HG03139 (cell line): ENCODE data around the gene C1QTNF5.

Experiments
- ATAC-seq: cut with Tn5 transposase; IDR thresholded peaks from one replicate; pipeline ENCODE4 v1.9.1; 2021; ENCODE audit not compliant: unreplicated experiment

The C1QTNF5 gene

DNA sequence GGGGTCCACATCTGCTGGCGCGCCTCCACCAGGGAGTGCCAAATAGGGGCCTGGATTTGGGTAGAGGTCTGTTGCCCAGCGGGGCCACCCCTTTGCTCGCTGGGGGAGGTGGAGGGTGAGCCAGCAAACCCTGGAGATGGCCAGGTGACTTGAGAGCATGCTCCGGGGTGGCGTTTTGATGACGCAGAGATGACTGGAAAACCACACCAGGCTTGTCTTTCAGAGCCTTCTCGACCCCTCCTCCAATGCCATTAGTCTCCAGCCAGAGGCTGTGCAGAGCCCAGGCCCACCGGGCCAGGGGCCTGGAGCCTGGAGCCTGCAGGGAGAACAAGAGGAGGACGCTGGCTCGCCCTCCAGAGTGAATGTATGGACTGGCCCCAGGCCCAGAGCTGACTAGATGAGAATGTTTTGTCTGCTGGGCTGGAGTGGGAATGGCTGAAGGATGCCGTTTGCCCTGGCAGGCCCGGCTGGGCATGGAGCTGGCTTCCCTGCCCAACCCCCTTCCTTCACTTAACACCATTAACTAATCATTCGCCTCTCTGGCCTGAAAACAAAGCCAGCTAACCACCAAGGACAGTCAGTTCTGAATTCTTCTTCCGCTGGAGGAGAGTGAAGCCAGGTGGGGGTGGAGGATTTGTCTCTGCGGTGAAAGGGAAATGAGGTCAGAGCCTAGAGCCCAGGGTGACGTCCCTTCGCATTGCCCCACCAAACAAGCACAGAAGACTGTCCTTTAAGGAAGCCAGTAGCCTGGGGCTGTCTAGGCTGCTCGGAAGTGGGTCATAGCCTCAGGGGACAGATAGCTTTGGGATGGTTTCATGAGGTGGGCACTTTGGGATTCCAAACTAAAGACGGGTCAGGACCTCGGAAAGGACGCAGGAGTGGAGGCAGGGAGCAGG is 22.2 kb downstream of the C1QTNF5 start:
- ATAC-seq = no peak

DNA sequence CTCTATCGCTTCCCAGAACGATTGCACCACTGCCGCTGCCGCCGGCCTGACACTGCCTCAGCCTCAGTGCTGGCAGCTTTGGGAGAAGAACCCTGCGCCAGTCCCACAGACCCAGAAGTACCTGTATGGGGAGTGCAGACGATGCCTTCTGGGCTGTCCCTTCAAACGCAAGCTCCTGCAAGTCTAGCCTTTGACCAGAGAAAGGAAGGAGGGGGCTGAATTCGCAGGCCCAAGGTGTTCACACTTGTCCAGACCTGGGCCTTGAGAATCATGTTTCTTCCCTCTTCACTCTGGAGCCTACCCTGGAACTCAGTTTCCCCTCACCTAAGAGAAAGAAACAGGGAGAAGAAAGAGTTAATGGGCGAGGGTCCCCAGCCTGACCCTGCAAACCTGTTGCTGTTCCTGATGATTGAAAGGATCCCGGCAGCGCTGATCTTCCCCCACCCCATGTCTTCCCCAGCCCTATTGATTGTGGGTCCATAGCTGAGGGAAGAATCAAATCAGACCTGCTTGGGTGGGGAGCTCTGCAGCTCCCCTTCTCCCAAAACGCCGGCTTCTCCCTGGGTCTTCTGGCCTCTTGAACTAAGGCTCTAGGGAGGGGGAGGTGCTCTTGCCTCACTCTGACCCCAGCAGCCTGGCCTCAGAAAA is 23.0 kb downstream of the C1QTNF5 start:
- ATAC-seq = no peak

- ATAC-seq = no peak
These were observed 23.7 kb downstream of the C1QTNF5 start, which contains the start of gene MCAM for GRCh38 chr11:119316729-119317591. Gene MCAM (minus strand): TSS chr11:119317130. CDS start chr11:119317101, 29 bp downstream.

GRCh38 chr11:119316016-119316728 is 24.5 kb downstream of the C1QTNF5 start:
- no peak for ATAC-seq

GRCh38 chr11:119315131-119316015 is 25.3 kb downstream of the C1QTNF5 start:
- no peak for ATAC-seq

DNA sequence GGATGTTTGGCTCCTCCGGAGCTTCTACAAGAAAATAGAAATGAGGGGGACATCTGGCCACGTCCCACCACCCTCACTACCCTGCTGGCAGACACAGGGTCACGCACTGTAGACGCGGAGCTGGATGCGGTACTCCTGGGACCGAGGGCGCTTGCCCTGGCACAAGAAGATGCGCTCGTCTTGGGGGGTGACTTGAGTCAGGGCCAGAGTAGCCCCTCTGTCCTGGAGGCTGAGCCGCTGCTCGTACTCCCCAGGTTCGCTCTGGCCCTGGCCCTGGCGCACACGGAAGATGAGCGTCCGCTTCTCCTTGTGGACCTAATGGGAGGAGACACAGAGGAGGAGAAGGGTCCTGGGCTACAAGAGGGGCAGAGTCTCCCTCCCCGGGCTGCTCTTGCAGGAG is 26.0 kb downstream of the C1QTNF5 start:
- ATAC-seq = no peak

GRCh38 chr11:119310682-119311052 is 30.0 kb downstream of the C1QTNF5 start:
- ATAC-seq = no peak

DNA sequence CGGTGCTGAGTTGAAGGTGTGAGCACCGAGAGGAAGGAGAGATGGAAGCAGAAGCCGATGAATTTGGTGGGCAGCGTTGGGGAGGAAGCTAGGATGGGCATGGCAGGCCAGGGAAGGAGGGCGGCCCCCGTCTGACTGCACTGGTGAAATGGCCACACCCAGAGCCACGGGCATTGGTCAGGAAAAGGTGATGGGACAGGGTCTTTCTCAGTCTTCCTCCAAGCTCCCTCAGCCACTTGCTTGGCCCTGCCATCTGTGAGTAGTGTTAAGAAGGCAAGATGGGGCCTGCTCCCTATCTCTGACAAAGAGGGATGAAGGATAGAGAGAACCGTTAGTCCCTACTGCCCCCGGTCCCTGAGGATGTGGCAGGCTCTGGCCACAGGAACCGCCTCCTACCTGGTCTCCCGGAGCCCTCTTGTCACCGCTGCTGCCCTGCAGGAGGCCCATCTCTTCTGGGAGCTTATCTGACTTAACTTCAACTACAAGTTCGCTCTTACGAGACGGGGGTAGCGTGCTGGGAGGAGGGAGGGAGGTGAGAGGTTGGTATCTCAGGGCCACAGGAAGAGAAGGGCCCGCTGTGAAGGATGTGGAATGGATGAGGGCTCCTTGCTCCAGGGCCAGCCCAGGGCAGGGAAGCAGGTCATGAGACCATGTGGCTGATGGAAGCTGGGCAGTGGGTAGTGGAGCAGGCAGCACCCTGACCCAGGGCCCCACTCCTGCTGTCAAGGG is 30.6 kb downstream of the C1QTNF5 start:
- ATAC-seq = no peak

DNA sequence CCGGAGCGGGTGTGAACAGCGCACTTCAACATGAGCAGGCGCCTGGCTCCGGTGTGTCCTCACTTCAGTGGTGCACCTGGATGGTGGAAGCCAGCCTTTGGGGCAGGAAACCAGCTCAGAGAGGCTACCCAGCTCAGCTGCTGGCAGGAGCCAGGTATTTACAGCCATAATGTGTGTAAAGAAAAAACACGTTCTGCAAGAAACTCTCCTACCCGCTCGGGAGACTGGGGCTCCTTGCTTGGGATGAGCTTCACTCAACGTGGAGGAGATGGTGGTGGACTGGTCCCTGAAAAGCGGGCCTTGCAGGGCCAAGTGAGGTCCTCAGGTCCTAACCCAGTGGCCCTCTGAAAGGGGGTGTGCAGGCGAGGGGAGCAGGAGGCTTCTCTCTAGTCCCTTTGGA is 31.3 kb downstream of the C1QTNF5 start:
- no peak for ATAC-seq

DNA sequence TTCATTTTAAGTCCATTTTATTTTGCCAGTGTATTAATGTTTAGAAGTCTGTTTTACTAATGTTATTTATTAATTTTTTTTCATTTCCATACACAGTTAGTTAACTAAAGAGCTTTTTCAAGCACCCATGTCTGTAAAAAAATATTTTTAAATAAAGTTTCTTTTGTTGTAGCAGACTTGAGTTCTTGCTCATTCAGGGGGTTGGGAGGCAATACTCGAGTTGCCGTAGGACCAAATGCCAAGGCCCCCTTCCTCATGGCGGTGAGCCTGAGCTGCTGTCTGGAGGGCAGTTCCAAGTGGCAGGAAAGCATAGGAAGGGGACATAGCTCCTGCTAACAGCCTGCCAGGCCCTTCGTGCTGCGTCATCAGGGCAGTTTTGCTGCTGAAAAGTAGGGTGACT is 32.7 kb downstream of the C1QTNF5 start:
- ATAC-seq = no peak

DNA sequence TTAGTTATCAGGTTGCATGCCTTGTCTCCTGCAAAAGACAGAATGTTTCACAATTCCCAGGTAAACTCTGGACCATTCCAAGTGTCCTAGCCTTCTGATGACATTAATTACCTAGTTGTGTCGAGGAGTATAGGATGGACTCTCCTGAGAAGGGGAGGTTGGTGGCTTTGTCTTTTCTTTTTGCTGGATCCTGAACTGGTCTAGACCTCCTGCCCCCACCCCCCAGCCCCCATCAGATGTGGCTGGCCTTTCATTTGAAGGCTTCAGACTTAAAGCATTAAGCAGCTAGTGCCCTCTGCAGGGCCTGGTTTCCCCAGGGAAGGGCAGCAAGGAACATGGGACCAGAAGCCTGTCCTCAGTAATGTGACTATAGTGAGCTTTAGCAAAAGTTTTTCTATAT is 33.5 kb downstream of the C1QTNF5 start:
- no peak for ATAC-seq

- no peak for ATAC-seq
These were observed 34.3 kb downstream of the C1QTNF5 start for GRCh38 chr11:119306373-119306890.

GRCh38 chr11:119305556-119306372 is 34.9 kb downstream of the C1QTNF5 start:
- ATAC-seq = no peak

GRCh38 chr11:119303227-119303718 is 37.4 kb downstream of the C1QTNF5 start:
- no peak for ATAC-seq

GRCh38 chr11:119300198-119300964 is 40.3 kb downstream of the C1QTNF5 start:
- no peak for ATAC-seq

DNA sequence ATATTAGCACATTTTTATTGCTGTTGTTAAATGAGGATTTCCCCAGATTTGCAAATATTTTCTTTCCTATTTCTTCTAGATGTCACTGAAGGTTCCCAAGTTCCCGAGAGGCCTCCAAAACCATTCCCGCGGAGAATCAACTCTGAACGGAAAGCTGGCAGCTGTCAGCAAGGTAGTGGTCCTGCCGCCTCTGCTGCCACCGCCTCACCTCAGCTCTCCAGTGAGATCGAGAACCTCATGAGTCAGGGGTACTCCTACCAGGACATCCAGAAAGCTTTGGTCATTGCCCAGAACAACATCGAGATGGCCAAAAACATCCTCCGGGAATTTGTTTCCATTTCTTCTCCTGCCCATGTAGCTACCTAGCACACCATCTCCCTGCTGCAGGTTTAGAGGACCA is 41.3 kb downstream of the C1QTNF5 start:
- ATAC-seq = no peak

DNA sequence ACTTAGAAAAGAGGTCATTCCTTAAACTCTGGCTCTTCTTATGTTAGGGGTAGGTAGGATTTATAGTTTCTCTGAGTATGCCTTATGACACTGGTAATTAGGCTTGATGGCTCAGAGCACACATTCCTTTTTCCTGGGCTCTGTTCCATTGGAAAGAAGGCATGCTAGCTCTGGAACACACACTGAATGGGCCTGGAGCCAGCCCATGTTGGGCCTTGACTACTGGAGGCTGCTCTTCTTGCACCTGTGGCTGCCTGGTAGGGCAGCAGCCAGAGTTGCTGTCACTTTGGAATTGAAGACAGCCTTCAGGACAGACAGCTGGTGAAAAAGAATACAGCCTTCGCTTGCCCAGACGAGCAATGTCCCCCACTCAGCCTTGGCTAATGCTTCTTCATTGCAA is 42.0 kb downstream of the C1QTNF5 start:
- no peak for ATAC-seq
